Measurements from ENCODE around the gene NAPB.

NAPB gene

GRCh38 chr20:23341073-23341472, 80.2 kb downstream of the NAPB start:
- no peak for DNase-seq

DNA sequence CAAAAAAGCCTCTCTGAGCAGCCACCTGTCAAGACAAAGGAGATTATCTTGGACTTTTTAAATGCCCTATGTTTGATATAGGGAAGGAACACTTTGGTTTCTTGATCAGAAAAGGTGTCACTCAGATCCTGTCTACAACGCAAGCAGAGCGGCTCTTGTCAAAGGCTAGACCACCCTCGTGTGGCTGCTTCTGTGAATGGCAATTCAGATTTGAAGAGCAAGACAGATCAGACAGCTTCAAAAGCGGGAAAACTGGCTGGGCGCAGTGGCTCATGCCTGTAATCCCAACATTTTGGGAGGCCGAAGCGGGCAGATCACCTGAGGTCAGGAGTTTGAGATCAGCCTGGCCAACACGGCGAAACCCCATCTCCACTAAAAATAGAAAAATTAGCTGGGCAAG, 80.8 kb downstream of the NAPB start:
- DNase-seq: peak; percentile 33 to 64

DNA sequence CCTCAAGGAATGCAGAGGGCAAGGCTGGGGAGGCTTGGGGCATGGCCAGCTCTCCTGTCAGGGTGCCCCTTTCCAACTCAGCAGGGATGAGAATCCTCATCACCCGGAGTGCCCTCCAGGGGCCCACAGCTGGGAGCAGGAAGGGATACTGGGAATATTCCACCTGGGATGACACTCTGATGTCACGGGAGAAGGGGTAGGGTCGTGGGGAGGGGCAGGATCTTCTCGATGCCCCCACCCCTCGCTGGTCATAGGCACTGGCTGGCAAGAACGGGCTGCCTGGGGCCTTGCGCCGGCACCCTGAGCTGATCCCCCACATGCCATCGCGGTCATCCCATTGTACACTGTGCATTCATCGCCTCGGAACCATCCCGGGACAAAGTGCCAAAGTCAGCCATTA, 81.3 kb downstream of the NAPB start:
- DNase-seq: no peak

DNA sequence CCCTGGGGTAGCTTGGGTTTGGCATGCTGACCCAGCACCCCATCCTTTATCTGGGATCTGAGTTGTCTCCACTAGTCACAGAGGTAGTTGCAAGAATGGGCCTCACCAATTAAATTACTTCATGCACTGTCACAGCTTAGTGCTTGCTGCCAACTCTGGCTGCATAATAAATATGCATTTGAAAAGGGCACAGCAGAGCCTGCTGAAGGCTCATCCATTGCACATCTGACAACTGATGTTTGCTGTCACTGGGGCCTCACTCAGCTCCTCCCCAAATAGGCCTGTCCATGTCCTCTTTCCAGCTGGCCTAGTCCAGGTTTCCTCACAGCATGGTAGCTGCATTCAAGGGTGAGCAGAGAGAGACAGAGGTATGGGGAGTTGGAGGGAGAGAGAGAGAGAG, 84.0 kb downstream of the NAPB start:
- DNase-seq: no peak

DNA sequence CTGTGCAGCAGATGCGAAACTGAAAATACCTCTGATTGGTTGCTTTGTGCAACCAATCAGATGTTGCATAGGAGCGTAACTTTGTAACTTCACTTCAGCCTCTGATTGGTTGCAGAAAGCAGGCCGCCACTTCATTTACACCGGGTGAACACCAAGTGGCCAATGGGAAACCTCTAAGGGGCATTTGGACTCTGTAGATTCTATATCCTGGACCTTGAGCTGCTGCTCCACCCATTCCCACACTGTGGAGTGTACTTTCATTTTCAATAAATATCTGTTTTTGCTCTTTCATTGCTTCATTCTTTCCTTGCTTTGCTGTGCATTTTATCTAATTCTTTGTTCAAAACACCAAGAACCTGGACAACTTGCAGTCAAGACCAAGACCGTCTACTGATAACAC, 84.8 kb downstream of the NAPB start:
- no peak for DNase-seq

- no peak for DNase-seq
Measured at GRCh38 chr20:23335521-23335920, 85.8 kb downstream of the NAPB start.

GRCh38 chr20:23334111-23334510, 87.2 kb downstream of the NAPB start:
- no peak for DNase-seq

DNA sequence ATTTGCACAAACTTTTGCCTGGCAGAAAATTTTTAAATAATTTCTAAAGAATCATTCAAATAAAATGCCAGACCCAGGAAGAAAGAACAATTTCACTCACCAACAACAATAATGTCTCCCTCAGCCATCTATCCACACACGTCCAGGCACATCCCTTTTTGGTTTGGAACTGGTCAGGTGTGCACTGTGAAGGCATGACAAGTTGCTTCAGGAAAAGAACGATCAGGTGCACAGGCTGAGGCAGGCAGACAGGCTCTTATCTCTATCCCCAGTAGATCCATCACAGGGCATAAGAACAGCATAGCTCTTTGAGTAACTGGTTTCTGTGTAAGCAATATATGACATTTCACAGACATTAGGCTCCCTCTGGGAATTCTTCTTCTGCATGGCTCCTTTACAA, 88.8 kb downstream of the NAPB start:
- DNase-seq: no peak

GRCh38 chr20:23331450-23332350, 89.6 kb downstream of the NAPB start:
- DNase-seq: no peak

GRCh38 chr20:23327617-23328333, 93.5 kb downstream of the NAPB start:
- DNase-seq: no peak

DNA sequence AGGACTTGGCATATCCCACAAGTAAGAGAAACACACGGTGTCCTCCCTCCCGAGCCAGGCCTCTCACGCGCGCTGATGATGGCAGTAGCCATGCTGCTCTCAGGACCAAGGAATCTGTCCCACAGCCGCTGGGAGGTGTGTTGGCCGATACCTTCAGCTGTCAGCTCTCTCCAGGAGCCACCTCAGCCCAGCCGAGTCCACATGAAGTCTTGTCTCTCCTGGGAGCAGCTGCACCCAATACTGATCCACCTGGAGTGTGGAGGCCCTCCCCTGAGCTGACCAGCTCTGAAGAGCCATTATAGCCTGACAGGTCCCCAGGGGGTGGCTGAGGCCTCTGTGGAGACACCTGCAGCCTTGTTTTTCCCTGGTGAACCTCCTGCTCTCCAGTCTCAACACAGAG, 94.5 kb downstream of the NAPB start:
- no peak for DNase-seq

DNA sequence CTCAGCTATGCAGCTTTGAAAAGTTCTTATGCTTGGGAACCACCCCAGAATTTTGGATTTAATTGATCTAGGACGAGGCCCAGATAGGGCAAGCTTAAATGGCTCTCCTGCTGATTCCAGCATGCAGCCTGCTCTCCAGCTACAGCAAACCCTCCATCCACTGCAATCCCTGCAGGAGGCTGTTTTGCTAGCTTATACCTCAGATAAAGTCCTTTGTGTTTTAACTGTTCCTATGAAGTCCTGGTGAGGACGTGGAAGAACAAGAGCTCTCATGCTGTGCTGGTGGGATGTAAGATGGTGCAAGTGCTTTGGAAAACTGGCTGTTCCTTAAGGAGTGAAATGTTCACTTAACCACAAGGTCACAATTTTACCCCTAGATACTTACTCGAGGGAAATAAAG, 96.2 kb downstream of the NAPB start:
- DNase-seq: no peak
